Fibroblast of lung (primary cell): ENCODE data around the gene ANK2.

ENCODE experiments used
- CTCF ChIP-seq, 2 donors: IDR thresholded peaks in 1 of 2; conservative IDR thresholded peaks in 1 of 2; 1 replicate in 1 of 2; 2 replicates in 1 of 2; pipeline ENCODE4 v1.5.1; 2011 to 2012; ENCODE audit warnings: low read length in 2 of 2, control low read depth in 1 of 2, inconsistent platforms in 1 of 2, low read depth in 1 of 2, mild to moderate bottlenecking in 1 of 2
- EZH2 ChIP-seq: IDR thresholded peaks from 2 replicates; pipeline ENCODE4 v1.5.1; 2012; ENCODE audit warnings: low read length, control low read depth, mild to moderate bottlenecking; ENCODE audit errors: missing control alignments

GRCh38 chr4:113327494-113327893 is 278.0 kb downstream of the ANK2 start:
- TF ChIP-seq CTCF (conservative IDR thresholded peaks at IDR 0.05 in 1 of 2, IDR thresholded peaks at IDR 0.05 in 1 of 2; ENCODE audit: low read depth in 1 of 2, low read length in 2 of 2) = no peak
- TF ChIP-seq EZH2 = no peak
